Suprapubic skin (tissue), 4 donors: Measurements from ENCODE around the gene FGF18. TPM values are rescaled to one million over a fixed set of nuclear protein-coding genes. Genes with fewer than 3 reads are reported as not detected.

ENCODE experiments used
- DNase-seq, 2 donors: peaks; one replicate each; pipeline ENCODE4 v3.0.0-alpha.2; 2019; ENCODE audit warnings: low spot score in 2 of 2
- H3K27ac ChIP-seq: fragments of 200-600 bp; sonication (generic); one replicate; pipeline ENCODE4 v1.5.1; 2019
- H3K27me3 ChIP-seq: fragments of 200-600 bp; sonication (generic); one replicate; pipeline ENCODE4 v1.5.1; 2019
- H3K36me3 ChIP-seq: fragments of 200-600 bp; sonication (generic); one replicate; pipeline ENCODE4 v1.5.1; 2019
- H3K4me1 ChIP-seq: fragments of 200-600 bp; sonication (generic); one replicate; pipeline ENCODE4 v1.5.1; 2019
- H3K4me3 ChIP-seq: fragments of 200-600 bp; sonication (generic); one replicate; pipeline ENCODE4 v1.5.1; 2019; ENCODE audit warnings: mild to moderate bottlenecking
- H3K9me3 ChIP-seq: fragments of 200-600 bp; sonication (generic); one replicate; pipeline ENCODE4 v1.5.1; 2019
- CTCF ChIP-seq, 2 donors: fragments of 200-600 bp in 1 of 2; fragments of 450-650 bp in 1 of 2; sonication (generic) in 1 of 2; IDR thresholded peaks; one replicate each; pipeline ENCODE4 v1.5.1; 2016 to 2019; ENCODE audit warnings: antibody characterized with exemption in 2 of 2, mild to moderate bottlenecking in 1 of 2, moderate library complexity in 1 of 2
- EP300 ChIP-seq: sonication (generic); formaldehyde crosslinking; IDR thresholded peaks from one replicate; pipeline ENCODE4 v1.6.1; 2017; ENCODE audit warnings: antibody characterized with exemption
- POLR2A ChIP-seq, 2 donors: fragments of 450-650 bp; IDR thresholded peaks; one replicate each; pipeline ENCODE4 v1.6.1; 2017; ENCODE audit warnings: antibody characterized with exemption in 2 of 2, mild to moderate bottlenecking in 2 of 2, moderate library complexity in 2 of 2
- POLR2AphosphoS5 ChIP-seq, 3 donors: sonication (generic); formaldehyde crosslinking; IDR thresholded peaks; one replicate each; pipeline ENCODE4 v1.6.1; 2017; ENCODE audit warnings: antibody characterized with exemption in 3 of 3
- WGBS: methylation state at CpG from one replicate; pipeline ENCODE4 v1.1.5; 2018; 5-methylcytosine and 5-hydroxymethylcytosine counted together
- total RNA-seq, 4 donors: library from RNA; depleted of rRNA; stranded (reverse); fragments of >200 nt; gene quantifications; one replicate each; pipeline ENCODE4 v1.1.0, GENCODE V29; 2016

The FGF18 gene
- total RNA-seq, 4 donors from 2014 or later, result 0.32 to 3.2 (median 0.50) TPM

- no peak overlapping the region for H3K27ac ChIP-seq
- peaks cover 9% of the 10 kb centered on the region for H3K27me3 ChIP-seq
- H3K4me3 ChIP-seq, result no peak overlapping the region
- TF ChIP-seq CTCF (IDR thresholded peaks at IDR 0.05) (no peak), POLR2A (IDR thresholded peaks at IDR 0.05) (no peak), EP300 (no peak), POLR2AphosphoS5 (IDR thresholded peaks at IDR 0.05) (no peak)
- H3K36me3 ChIP-seq, result no peaks in the 10 kb centered on the region
- no peaks in the 10 kb centered on the region for H3K9me3 ChIP-seq
- no peak for DNase-seq
- H3K4me1 ChIP-seq, result no peaks in the 10 kb centered on the region
- 93% methylated on average over 11 of the region's 11 CpGs for WGBS
Measured at GRCh38 chr5:171462928-171463861, 43.7 kb downstream of the FGF18 start.

- Histone ChIP-seq H3K27ac (no peak overlapping the region), H3K36me3 (no peaks in the 10 kb centered on the region), H3K9me3 (no peaks in the 10 kb centered on the region), H3K4me1 (no peaks in the 10 kb centered on the region), H3K27me3 (peaks cover 4% of the 10 kb centered on the region), H3K4me3 (no peak overlapping the region)
- 69% methylated on average over 4 of the region's 4 CpGs for WGBS
- no peak for DNase-seq
- TF ChIP-seq POLR2AphosphoS5 (IDR thresholded peaks at IDR 0.05) (no peak), EP300 (no peak), CTCF (IDR thresholded peaks at IDR 0.05) (no peak), POLR2A (IDR thresholded peaks at IDR 0.05) (no peak)
Measured at GRCh38 chr5:171463862-171464229, 44.4 kb downstream of the FGF18 start.

GRCh38 chr5:171464829-171465228, 45.4 kb downstream of the FGF18 start:
- Histone ChIP-seq H3K36me3 (no peaks in the 10 kb centered on the region), H3K9me3 (no peaks in the 10 kb centered on the region), H3K27me3 (peaks cover 2% of the 10 kb centered on the region), H3K27ac (no peak overlapping the region), H3K4me1 (no peaks in the 10 kb centered on the region), H3K4me3 (no peak overlapping the region)
- no peak for TF ChIP-seq POLR2AphosphoS5 (IDR thresholded peaks at IDR 0.05)
- no peak for TF ChIP-seq EP300
- TF ChIP-seq CTCF (IDR thresholded peaks at IDR 0.05), result no peak
- TF ChIP-seq POLR2A (IDR thresholded peaks at IDR 0.05), result no peak
- WGBS, result 89% methylated on average over 12 of the region's 12 CpGs
- DNase-seq, result no peak

GRCh38 chr5:171467107-171467506, 47.7 kb downstream of the FGF18 start:
- Histone ChIP-seq H3K4me1 (no peaks in the 10 kb centered on the region), H3K4me3 (no peak overlapping the region), H3K27ac (no peak overlapping the region), H3K9me3 (no peaks in the 10 kb centered on the region), H3K36me3 (no peaks in the 10 kb centered on the region), H3K27me3 (no peaks in the 10 kb centered on the region)
- TF ChIP-seq POLR2AphosphoS5 (IDR thresholded peaks at IDR 0.05) (no peak), POLR2A (IDR thresholded peaks at IDR 0.05) (no peak), EP300 (no peak), CTCF (IDR thresholded peaks at IDR 0.05) (no peak)
- 87% methylated on average over 10 of the region's 12 CpGs for WGBS
- no peak for DNase-seq

GRCh38 chr5:171469326-171469725, 49.9 kb downstream of the FGF18 start:
- Histone ChIP-seq H3K27ac (no peak overlapping the region), H3K4me1 (no peaks in the 10 kb centered on the region), H3K4me3 (no peak overlapping the region), H3K27me3 (no peaks in the 10 kb centered on the region), H3K36me3 (no peaks in the 10 kb centered on the region), H3K9me3 (no peaks in the 10 kb centered on the region)
- 61% methylated on average over 4 of the region's 4 CpGs for WGBS
- TF ChIP-seq POLR2A (IDR thresholded peaks at IDR 0.05) (no peak), CTCF (IDR thresholded peaks at IDR 0.05) (no peak), POLR2AphosphoS5 (IDR thresholded peaks at IDR 0.05) (no peak), EP300 (no peak)
- no peak for DNase-seq
